ENCODE data around the gene MRFAP1. TPM values are rescaled to one million over a fixed set of nuclear protein-coding genes. Genes with fewer than 3 reads are reported as not detected.

MRFAP1 gene
- polyA plus RNA-seq, 1 donor from 2014 or later, result 322 TPM

GRCh38 chr4:6663596-6664393 lies 23.3 kb downstream of the MRFAP1 start:
- H3K4me3 ChIP-seq (ENCODE audit: low read length), result no peak overlapping the region
- H2AFZ ChIP-seq (ENCODE audit: low read depth, low read length), result no peak overlapping the region
- H3K9me2 ChIP-seq (ENCODE audit: insufficient read depth, low read length), result no peaks in the 10 kb centered on the region
- no peak overlapping the region for H3K4me2 ChIP-seq (ENCODE audit: low read length)
- H3K9ac ChIP-seq (ENCODE audit: low read length), result no peak overlapping the region
- no peak overlapping the region for H3K27ac ChIP-seq (ENCODE audit: low read length)
- TF ChIP-seq RAD21 (conservative IDR thresholded peaks at IDR 0.05), result no peak
- H4K20me1 ChIP-seq (ENCODE audit: insufficient read depth), result no peaks in the 10 kb centered on the region
- no peaks in the 10 kb centered on the region for H3F3A ChIP-seq (ENCODE audit: insufficient read depth, low read length, poor library complexity, severe bottlenecking)
- H3K79me2 ChIP-seq (replicated peaks; ENCODE audit: insufficient read depth, low read length), result no peaks in the 10 kb centered on the region
- no peaks in the 10 kb centered on the region for H3K27me3 ChIP-seq (ENCODE audit: insufficient read depth, low read depth, low read length)
- H3K9me3 ChIP-seq (ENCODE audit: low read length), result no peaks in the 10 kb centered on the region
- H3K36me3 ChIP-seq (ENCODE audit: insufficient read depth, low read length), result no peaks in the 10 kb centered on the region

DNA sequence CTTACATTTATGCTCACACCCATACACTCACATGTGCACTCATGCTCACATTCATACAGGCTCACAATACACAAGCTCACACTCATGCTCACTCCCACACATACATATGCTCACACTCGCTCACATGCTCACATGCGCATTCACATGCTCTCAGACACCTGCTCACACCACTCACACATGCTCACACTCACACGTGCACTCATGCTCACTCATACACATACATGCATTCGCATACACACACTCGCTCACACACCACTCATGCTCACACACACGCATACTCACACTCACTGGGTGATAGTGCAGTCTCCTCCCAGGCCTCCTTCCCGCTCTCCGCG lies 24.8 kb downstream of the MRFAP1 start:
- no peaks in the 10 kb centered on the region for H3K9me2 ChIP-seq (ENCODE audit: insufficient read depth, low read length)
- H3K27ac ChIP-seq (ENCODE audit: low read length), result no peak overlapping the region
- no peak overlapping the region for H3K9ac ChIP-seq (ENCODE audit: low read length)
- H3K4me3 ChIP-seq (ENCODE audit: low read length), result no peak overlapping the region
- H3K79me2 ChIP-seq (replicated peaks; ENCODE audit: insufficient read depth, low read length), result no peaks in the 10 kb centered on the region
- H4K20me1 ChIP-seq (ENCODE audit: insufficient read depth), result no peaks in the 10 kb centered on the region
- no peak for TF ChIP-seq MXI1 (conservative IDR thresholded peaks at IDR 0.05; ENCODE audit: poor library complexity, severe bottlenecking)
- no peaks in the 10 kb centered on the region for H3K36me3 ChIP-seq (ENCODE audit: insufficient read depth, low read length)
- no peaks in the 10 kb centered on the region for H3K27me3 ChIP-seq (ENCODE audit: insufficient read depth, low read depth, low read length)
- no peaks in the 10 kb centered on the region for H3K9me3 ChIP-seq (ENCODE audit: low read length)
- no peaks in the 10 kb centered on the region for H3F3A ChIP-seq (ENCODE audit: insufficient read depth, low read length, poor library complexity, severe bottlenecking)
- no peak overlapping the region for H2AFZ ChIP-seq (ENCODE audit: low read depth, low read length)
- no peak overlapping the region for H3K4me2 ChIP-seq (ENCODE audit: low read length)

DNA sequence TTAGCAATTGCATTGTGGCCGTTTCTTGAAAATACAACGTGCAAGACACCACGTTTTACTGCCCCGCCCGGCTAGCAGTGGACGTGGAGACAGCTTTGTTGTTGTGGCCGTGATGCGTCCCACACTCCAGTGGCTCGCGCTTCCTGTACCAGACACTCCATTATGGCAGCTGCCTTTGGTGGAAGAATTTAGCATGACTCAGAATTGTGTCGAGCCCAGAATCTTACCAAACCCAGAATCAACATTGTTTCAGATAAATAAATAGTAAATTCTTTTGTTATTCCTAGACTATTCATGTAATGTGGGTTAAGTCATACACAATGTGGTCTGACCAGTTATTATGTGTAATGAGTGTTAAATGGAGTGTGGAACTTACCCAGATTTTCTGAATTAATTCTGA lies 27.9 kb downstream of the MRFAP1 start:
- Histone ChIP-seq H3K79me2 (replicated peaks; ENCODE audit: insufficient read depth, low read length) (no peaks in the 10 kb centered on the region), H3K9me2 (ENCODE audit: insufficient read depth, low read length) (no peaks in the 10 kb centered on the region), H3K4me3 (ENCODE audit: low read length) (no peak overlapping the region), H3K9ac (ENCODE audit: low read length) (no peak overlapping the region), H3K36me3 (ENCODE audit: insufficient read depth, low read length) (no peaks in the 10 kb centered on the region), H3K27ac (ENCODE audit: low read length) (no peak overlapping the region), H3K9me3 (ENCODE audit: low read length) (no peaks in the 10 kb centered on the region), H3F3A (ENCODE audit: insufficient read depth, low read length, poor library complexity, severe bottlenecking) (no peaks in the 10 kb centered on the region), H3K4me2 (ENCODE audit: low read length) (no peak overlapping the region), H4K20me1 (ENCODE audit: insufficient read depth) (no peaks in the 10 kb centered on the region), H3K27me3 (ENCODE audit: insufficient read depth, low read depth, low read length) (no peaks in the 10 kb centered on the region), H2AFZ (ENCODE audit: low read depth, low read length) (no peak overlapping the region)
- no peak for TF ChIP-seq EP300 (conservative IDR thresholded peaks at IDR 0.05; ENCODE audit: poor library complexity, severe bottlenecking)

DNA sequence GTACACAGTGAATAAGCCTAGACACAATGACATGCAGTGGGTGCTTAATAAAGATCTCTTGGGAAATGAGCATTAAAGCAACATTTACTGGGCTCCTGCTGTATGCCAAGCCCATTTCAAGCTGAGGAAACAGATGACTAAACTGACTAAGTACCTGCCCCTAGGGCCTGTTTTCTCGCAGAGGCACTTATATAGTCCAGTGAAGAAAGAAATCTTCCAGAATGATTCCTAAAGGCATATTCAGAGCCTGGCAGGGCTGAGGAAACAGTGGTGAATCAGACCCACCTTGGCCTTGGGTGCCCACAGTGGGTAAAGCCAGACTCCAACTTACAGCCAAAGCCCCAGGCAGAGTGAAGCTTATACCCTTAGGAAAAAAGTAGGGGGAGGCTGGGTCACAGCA lies 31.2 kb downstream of the MRFAP1 start:
- H3K27ac ChIP-seq (ENCODE audit: low read length), result no peak overlapping the region
- no peaks in the 10 kb centered on the region for H3K27me3 ChIP-seq (ENCODE audit: insufficient read depth, low read depth, low read length)
- H2AFZ ChIP-seq (ENCODE audit: low read depth, low read length), result no peak overlapping the region
- H3K9ac ChIP-seq (ENCODE audit: low read length), result no peak overlapping the region
- no peaks in the 10 kb centered on the region for H4K20me1 ChIP-seq (ENCODE audit: insufficient read depth)
- no peaks in the 10 kb centered on the region for H3F3A ChIP-seq (ENCODE audit: insufficient read depth, low read length, poor library complexity, severe bottlenecking)
- peaks cover 8% of the 10 kb centered on the region for H3K79me2 ChIP-seq (replicated peaks; ENCODE audit: insufficient read depth, low read length)
- TF ChIP-seq EZH2 (IDR thresholded peaks at IDR 0.05; ENCODE audit: borderline replicate concordance, insufficient read depth, low read length, poor library complexity, severe bottlenecking) (no peak), MXI1 (conservative IDR thresholded peaks at IDR 0.05; ENCODE audit: poor library complexity, severe bottlenecking) (no peak), EP300 (conservative IDR thresholded peaks at IDR 0.05; ENCODE audit: poor library complexity, severe bottlenecking) (no peak), RAD21 (conservative IDR thresholded peaks at IDR 0.05) (no peak), CTCF (IDR thresholded peaks at IDR 0.05; ENCODE audit: poor library complexity, severe bottlenecking) (no peak), POLR2AphosphoS5 (IDR thresholded peaks at IDR 0.05) (no peak), SMC3 (conservative IDR thresholded peaks at IDR 0.05; ENCODE audit: poor library complexity) (no peak), TAF1 (IDR thresholded peaks at IDR 0.05; ENCODE audit: low read depth) (no peak)
- TF ChIP-seq, protein P1, sequence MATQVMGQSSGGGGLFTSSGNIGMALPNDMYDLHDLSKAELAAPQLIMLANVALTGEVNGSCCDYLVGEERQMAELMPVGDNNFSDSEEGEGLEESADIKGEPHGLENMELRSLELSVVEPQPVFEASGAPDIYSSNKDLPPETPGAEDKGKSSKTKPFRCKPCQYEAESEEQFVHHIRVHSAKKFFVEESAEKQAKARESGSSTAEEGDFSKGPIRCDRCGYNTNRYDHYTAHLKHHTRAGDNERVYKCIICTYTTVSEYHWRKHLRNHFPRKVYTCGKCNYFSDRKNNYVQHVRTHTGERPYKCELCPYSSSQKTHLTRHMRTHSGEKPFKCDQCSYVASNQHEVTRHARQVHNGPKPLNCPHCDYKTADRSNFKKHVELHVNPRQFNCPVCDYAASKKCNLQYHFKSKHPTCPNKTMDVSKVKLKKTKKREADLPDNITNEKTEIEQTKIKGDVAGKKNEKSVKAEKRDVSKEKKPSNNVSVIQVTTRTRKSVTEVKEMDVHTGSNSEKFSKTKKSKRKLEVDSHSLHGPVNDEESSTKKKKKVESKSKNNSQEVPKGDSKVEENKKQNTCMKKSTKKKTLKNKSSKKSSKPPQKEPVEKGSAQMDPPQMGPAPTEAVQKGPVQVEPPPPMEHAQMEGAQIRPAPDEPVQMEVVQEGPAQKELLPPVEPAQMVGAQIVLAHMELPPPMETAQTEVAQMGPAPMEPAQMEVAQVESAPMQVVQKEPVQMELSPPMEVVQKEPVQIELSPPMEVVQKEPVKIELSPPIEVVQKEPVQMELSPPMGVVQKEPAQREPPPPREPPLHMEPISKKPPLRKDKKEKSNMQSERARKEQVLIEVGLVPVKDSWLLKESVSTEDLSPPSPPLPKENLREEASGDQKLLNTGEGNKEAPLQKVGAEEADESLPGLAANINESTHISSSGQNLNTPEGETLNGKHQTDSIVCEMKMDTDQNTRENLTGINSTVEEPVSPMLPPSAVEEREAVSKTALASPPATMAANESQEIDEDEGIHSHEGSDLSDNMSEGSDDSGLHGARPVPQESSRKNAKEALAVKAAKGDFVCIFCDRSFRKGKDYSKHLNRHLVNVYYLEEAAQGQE (IDR thresholded peaks at IDR 0.05; ENCODE audit: borderline replicate concordance), result no peak
- no peak overlapping the region for H3K4me3 ChIP-seq (ENCODE audit: low read length)
- H3K36me3 ChIP-seq (ENCODE audit: insufficient read depth, low read length), result no peaks in the 10 kb centered on the region
- H3K9me3 ChIP-seq (ENCODE audit: low read length), result no peaks in the 10 kb centered on the region
- H3K9me2 ChIP-seq (ENCODE audit: insufficient read depth, low read length), result no peaks in the 10 kb centered on the region
- H3K4me2 ChIP-seq (ENCODE audit: low read length), result no peak overlapping the region

Measured in neural cell (in vitro differentiated cells).